ENCODE data around the gene PTN.

PTN gene

DNA sequence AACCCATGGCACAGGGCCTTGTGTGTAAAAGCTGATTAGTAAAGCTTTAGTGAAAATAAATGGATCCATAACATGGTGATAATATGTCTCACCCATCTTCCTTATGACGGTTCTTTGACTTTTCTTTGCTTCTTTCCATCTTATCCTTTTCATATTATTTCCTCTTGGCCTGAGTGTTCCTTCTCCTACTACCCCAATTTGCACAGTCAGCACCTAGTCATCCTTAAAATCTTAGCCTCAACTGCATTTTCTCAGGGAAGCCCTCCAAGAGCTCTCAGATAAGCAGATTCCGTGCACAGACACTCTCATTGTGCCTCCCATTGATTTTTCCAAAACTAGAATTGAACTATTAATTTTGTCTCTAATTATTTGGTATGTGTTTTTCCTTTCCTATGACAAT is 112.4 kb downstream of the PTN start:
- TF ChIP-seq ZNF112 (tag by site-specific recombination; IDR thresholded peaks at IDR 0.05) (no peak), HIC1 (tag by site-specific recombination; IDR thresholded peaks at IDR 0.05) (no peak), ZNF335 (tag by site-specific recombination; conservative IDR thresholded peaks at IDR 0.05) (no peak), ZNF202 (tag by site-specific recombination; IDR thresholded peaks at IDR 0.05; ENCODE audit: borderline replicate concordance) (no peak), ZEB2 (tag by site-specific recombination; IDR thresholded peaks at IDR 0.05) (no peak), ZSCAN16 (tag by site-specific recombination; IDR thresholded peaks at IDR 0.05) (no peak)
- TF ChIP-seq, protein P1, sequence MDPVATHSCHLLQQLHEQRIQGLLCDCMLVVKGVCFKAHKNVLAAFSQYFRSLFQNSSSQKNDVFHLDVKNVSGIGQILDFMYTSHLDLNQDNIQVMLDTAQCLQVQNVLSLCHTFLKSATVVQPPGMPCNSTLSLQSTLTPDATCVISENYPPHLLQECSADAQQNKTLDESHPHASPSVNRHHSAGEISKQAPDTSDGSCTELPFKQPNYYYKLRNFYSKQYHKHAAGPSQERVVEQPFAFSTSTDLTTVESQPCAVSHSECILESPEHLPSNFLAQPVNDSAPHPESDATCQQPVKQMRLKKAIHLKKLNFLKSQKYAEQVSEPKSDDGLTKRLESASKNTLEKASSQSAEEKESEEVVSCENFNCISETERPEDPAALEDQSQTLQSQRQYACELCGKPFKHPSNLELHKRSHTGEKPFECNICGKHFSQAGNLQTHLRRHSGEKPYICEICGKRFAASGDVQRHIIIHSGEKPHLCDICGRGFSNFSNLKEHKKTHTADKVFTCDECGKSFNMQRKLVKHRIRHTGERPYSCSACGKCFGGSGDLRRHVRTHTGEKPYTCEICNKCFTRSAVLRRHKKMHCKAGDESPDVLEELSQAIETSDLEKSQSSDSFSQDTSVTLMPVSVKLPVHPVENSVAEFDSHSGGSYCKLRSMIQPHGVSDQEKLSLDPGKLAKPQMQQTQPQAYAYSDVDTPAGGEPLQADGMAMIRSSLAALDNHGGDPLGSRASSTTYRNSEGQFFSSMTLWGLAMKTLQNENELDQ (tag by site-specific recombination; IDR thresholded peaks at IDR 0.05; ENCODE audit: low read depth), result no peak
- TF ChIP-seq, protein P2, sequence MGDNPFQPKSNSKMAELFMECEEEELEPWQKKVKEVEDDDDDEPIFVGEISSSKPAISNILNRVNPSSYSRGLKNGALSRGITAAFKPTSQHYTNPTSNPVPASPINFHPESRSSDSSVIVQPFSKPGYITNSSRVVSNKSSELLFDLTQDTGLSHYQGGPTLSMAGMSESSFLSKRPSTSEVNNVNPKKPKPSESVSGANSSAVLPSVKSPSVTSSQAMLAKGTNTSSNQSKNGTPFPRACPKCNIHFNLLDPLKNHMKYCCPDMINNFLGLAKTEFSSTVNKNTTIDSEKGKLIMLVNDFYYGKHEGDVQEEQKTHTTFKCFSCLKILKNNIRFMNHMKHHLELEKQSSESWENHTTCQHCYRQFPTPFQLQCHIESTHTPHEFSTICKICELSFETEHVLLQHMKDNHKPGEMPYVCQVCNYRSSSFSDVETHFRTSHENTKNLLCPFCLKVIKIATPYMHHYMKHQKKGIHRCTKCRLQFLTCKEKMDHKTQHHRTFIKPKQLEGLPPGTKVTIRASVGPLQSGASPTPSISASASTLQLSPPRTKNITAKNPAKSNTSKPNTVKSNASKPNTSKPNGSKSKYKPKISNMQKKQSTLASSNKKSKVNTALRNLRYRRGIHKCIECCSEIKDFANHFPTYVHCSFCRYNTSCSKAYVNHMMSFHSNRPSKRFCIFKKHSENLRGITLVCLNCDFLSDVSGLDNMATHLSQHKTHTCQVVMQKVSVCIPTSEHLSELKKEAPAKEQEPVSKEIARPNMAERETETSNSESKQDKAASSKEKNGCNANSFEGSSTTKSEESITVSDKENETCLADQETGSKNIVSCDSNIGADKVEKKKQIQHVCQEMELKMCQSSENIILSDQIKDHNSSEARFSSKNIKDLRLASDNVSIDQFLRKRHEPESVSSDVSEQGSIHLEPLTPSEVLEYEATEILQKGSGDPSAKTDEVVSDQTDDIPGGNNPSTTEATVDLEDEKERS (tag by site-specific recombination; IDR thresholded peaks at IDR 0.05), result no peak
- POLR2A ChIA-PET, result no interaction called here
- Histone ChIP-seq H3K36me3 (ENCODE audit: control insufficient read depth in 2 of 2, insufficient read depth in 1 of 2, low read length in 2 of 2) (no peaks in the 10 kb centered on the region), H3K9me3 (ENCODE audit: control insufficient read depth, insufficient read depth, low read depth, low read length) (no peaks in the 10 kb centered on the region), H3K4me3 (ENCODE audit: low read depth, low read length) (no peak overlapping the region), H3K27ac (ENCODE audit: extremely low read depth, low read depth, low read length) (no peak overlapping the region), H3K4me1 (ENCODE audit: control insufficient read depth, insufficient read depth, low read length) (no peaks in the 10 kb centered on the region)
- CTCF ChIA-PET, result interaction anchor here (0.6 kb wide), 1 partner anchor 62 kb away, joined by 3 read pairs; no protein-coding TSS in a partner anchor

DNA sequence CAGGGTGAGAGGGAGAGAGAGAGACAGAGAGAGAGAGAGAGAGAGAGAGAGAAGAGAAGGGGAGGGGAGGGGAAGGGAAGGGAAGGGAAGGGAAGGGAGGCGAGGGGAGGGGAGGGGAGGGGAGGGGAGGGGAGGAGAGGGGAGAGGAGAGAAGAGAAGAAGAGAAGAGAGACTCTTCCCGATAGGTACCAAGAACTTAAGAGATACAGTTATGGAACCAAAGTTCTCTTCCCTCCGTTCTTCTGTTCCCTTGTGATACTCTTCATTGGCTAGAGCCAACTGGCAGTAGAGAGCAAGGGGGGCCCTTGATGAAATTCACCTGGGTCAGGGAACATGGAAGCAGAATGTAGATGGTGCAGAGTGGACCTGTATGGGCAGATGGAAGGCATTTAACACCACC is 122.1 kb downstream of the PTN start:
- CTCF ChIA-PET, result no interaction called here
- H3K4me1 ChIP-seq (ENCODE audit: control insufficient read depth, insufficient read depth, low read length), result no peaks in the 10 kb centered on the region
- no peak overlapping the region for H3K27ac ChIP-seq (ENCODE audit: extremely low read depth, low read depth, low read length)
- H3K4me3 ChIP-seq (ENCODE audit: low read depth, low read length), result no peak overlapping the region
- no peaks in the 10 kb centered on the region for H3K36me3 ChIP-seq (ENCODE audit: control insufficient read depth in 2 of 2, insufficient read depth in 1 of 2, low read length in 2 of 2)
- H3K9me3 ChIP-seq (ENCODE audit: control insufficient read depth, insufficient read depth, low read depth, low read length), result no peaks in the 10 kb centered on the region
- TF ChIP-seq, protein P3, sequence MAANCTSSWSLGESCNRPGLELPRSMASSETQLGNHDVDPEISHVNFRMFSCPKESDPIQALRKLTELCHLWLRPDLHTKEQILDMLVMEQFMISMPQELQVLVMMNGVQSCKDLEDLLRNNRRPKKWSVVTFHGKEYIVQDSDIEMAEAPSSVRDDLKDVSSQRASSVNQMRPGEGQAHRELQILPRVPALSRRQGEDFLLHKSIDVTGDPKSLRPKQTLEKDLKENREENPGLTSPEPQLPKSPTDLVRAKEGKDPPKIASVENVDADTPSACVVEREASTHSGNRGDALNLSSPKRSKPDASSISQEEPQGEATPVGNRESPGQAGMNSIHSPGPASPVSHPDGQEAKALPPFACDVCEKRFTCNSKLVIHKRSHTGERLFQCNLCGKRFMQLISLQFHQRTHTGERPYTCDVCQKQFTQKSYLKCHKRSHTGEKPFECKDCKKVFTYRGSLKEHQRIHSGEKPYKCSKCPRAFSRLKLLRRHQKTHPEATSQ (tag by site-specific recombination; IDR thresholded peaks at IDR 0.05), result no peak
- TF ChIP-seq ZNF521 (tag by site-specific recombination; IDR thresholded peaks at IDR 0.05), result no peak
- no peak for TF ChIP-seq ZNF155 (tag by site-specific recombination; IDR thresholded peaks at IDR 0.05)
- no peak for TF ChIP-seq ZFP3 (tag by site-specific recombination; IDR thresholded peaks at IDR 0.05; ENCODE audit: low read depth)
- TF ChIP-seq SCRT1 (tag by site-specific recombination; IDR thresholded peaks at IDR 0.05; ENCODE audit: borderline replicate concordance), result no peak
- TF ChIP-seq SCRT2 (tag by site-specific recombination; IDR thresholded peaks at IDR 0.05), result no peak
- TF ChIP-seq ZNF585B (tag by site-specific recombination; IDR thresholded peaks at IDR 0.05), result no peak
- TF ChIP-seq ZNF121 (tag by site-specific recombination; IDR thresholded peaks at IDR 0.05), result no peak
- TF ChIP-seq ZNF707 (tag by site-specific recombination; IDR thresholded peaks at IDR 0.05), result no peak
- TF ChIP-seq ZNF571 (tag by site-specific recombination; IDR thresholded peaks at IDR 0.05), result no peak
- TF ChIP-seq ZNF292 (tag by site-specific recombination; IDR thresholded peaks at IDR 0.05; ENCODE audit: borderline replicate concordance, low read depth), result no peak
- no peak for TF ChIP-seq ZNF362 (tag by site-specific recombination; IDR thresholded peaks at IDR 0.05)
- POLR2A ChIA-PET, result no interaction called here

Data from HEK293 (cell line).